OCI-LY7 (cell line): ENCODE results near the gene CELF1. TPM values are rescaled to one million over a fixed set of nuclear protein-coding genes. Genes with fewer than 3 reads are reported as not detected.

ENCODE experiments used
- BruUV-seq: library from RNA; stranded (reverse); fragments of 400-500 nt; replicated peaks from 2 replicates; lab custom pipeline; 2021; lab: Mats Ljungman, UMichigan
- CTCF ChIA-PET: fragments of 300-600 bp; sonication (Branson Sonifier 250); formaldehyde crosslinking; loops from one replicate; lab custom pipeline; 2022; ENCODE audit warnings: antibody characterized with exemption; ENCODE audit not compliant: unreplicated experiment; lab: Charles Lee
- POLR2A ChIA-PET: fragments of 300-600 bp; sonication (Branson Sonifier 250); formaldehyde crosslinking; loops from one replicate; lab custom pipeline; 2022; ENCODE audit warnings: antibody characterized with exemption; lab: Charles Lee
- DNase-seq: peaks from one replicate; pipeline ENCODE4 v3.0.0-alpha.2; 2015; ENCODE audit warnings: low spot score
- H2AFZ ChIP-seq: fragments of 200-600 bp; sonication (generic), shearing (Covaris generic); 2 replicates; pipeline ENCODE4 v1.6.1; 2014; ENCODE audit warnings: mild to moderate bottlenecking, antibody characterized with exemption, low read length, moderate library complexity
- H3K27ac ChIP-seq: fragments of 200-600 bp; sonication (generic); 2 replicates; pipeline ENCODE4 v1.5.1; 2014; ENCODE audit warnings: mixed run types, low read depth, mild to moderate bottlenecking, moderate library complexity, low read length, inconsistent platforms; ENCODE audit not compliant: poor library complexity, severe bottlenecking
- H3K36me3 ChIP-seq: fragments of 200-600 bp; sonication (generic); 2 replicates; pipeline ENCODE4 v1.6.1; 2014; ENCODE audit warnings: mild to moderate bottlenecking, antibody characterized with exemption, low read length, moderate library complexity, mixed read lengths; ENCODE audit not compliant: insufficient read depth
- H3K4me1 ChIP-seq: fragments of 200-600 bp; sonication (generic); 2 replicates; pipeline ENCODE4 v1.5.1; 2014; ENCODE audit warnings: mild to moderate bottlenecking, low read length; ENCODE audit not compliant: insufficient read depth, poor library complexity, severe bottlenecking
- H3K4me2 ChIP-seq: fragments of 200-600 bp; sonication (generic); 2 replicates; pipeline ENCODE4 v1.6.1; 2014; ENCODE audit warnings: mild to moderate bottlenecking, low read length
- H3K4me3 ChIP-seq: fragments of 200-600 bp; sonication (generic); 2 replicates; pipeline ENCODE4 v1.5.1; 2014; ENCODE audit warnings: mild to moderate bottlenecking, low read depth, low read length; ENCODE audit not compliant: poor library complexity, severe bottlenecking
- H3K79me2 ChIP-seq: fragments of 200-600 bp; sonication (generic); 2 replicates; pipeline ENCODE4 v1.6.1; 2016; ENCODE audit warnings: low read depth, mild to moderate bottlenecking, low read length, moderate library complexity, mixed read lengths; ENCODE audit not compliant: insufficient read depth
- H3K9me2 ChIP-seq: fragments of 200-600 bp; sonication (generic); 2 replicates; pipeline ENCODE4 v1.6.1; 2016; ENCODE audit warnings: mild to moderate bottlenecking, low read length, mixed read lengths; ENCODE audit not compliant: insufficient read depth
- H3K9me3 ChIP-seq: fragments of 200-600 bp; sonication (generic); 2 replicates; pipeline ENCODE4 v1.6.1; 2014; ENCODE audit warnings: mild to moderate bottlenecking, mixed run types, low read length, mixed read lengths
- H4K20me1 ChIP-seq: fragments of 200-600 bp; sonication (generic); 2 replicates; pipeline ENCODE4 v1.6.1; 2014; ENCODE audit warnings: mild to moderate bottlenecking, antibody characterized with exemption, low read length, moderate library complexity, mixed read lengths; ENCODE audit not compliant: insufficient read depth
- CTCF ChIP-seq: fragments of 200-600 bp; sonication (generic); conservative IDR thresholded peaks from 2 replicates; pipeline ENCODE4 v1.5.1; 2014; ENCODE audit warnings: mild to moderate bottlenecking, antibody characterized with exemption, low read length, moderate library complexity, mixed read lengths
- EZH2phosphoT487 ChIP-seq: fragments of 200-600 bp; sonication (generic); IDR thresholded peaks from 2 replicates; pipeline ENCODE4 v1.6.1; 2018; ENCODE audit warnings: low read depth, borderline replicate concordance, mild to moderate bottlenecking, mixed run types, antibody characterized with exemption, low read length, moderate library complexity, mixed read lengths
- intact Hi-C: fragments of 100-400 bp; cut with micrococcal nuclease; formaldehyde crosslinking; loops from one replicate; pipeline ENCODE4 v1.10.0; 2022; ENCODE audit not compliant: unreplicated experiment
- total RNA-seq, 2 experiments: library from RNA; depleted of rRNA in 1 of 2; stranded (reverse); fragments of >200 nt in 1 of 2; shearing (Covaris generic) in 1 of 2; gene quantifications; 2 replicates each; pipeline ENCODE4 v1.2.3, GENCODE V29; 2014 to 2022

Gene CELF1
- total RNA-seq, 2 experiments from 2014 or later, result 87.4 to 143 TPM

DNA sequence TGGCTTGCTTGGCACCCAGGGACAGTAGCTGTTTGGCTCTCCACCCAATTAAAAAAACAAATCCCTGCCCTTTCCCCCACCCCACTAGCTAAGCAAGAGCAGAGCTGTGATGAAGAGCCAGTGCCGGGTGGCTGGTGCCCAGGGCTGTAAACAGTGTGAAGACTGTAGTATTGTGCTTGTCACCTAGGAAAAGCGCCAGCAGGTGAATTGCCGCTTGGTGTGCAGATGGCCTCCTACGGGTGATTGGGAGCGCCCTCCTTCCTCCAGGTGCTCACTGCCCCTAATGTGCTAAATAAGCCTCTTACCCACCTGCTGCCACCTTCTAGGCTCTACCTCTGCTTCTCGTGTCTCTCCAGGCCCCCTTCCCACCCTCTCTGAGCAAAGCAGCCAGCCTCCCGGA, 85.6 kb downstream of the CELF1 start:
- POLR2A ChIA-PET, result interaction anchor here (0.5 kb wide), 1 partner anchor 9 kb away, joined by 3 read pairs; no protein-coding TSS in a partner anchor
- Histone ChIP-seq H3K9me2 (no peaks in the 10 kb centered on the region), H3K4me1 (no peaks in the 10 kb centered on the region), H3K36me3 (peaks cover 88% of the 10 kb centered on the region), H3K4me2 (no peak overlapping the region), H3K27ac (no peak overlapping the region), H4K20me1 (no peaks in the 10 kb centered on the region), H3K9me3 (no peaks in the 10 kb centered on the region), H3K79me2 (no peaks in the 10 kb centered on the region), H2AFZ (no peak overlapping the region), H3K4me3 (no peak overlapping the region)
- BruUV-seq, result no TSS peak
- CTCF ChIA-PET, result no interaction called here
- TF ChIP-seq CTCF (no peak), EZH2phosphoT487 (no peak)
- no peak for DNase-seq
- intact Hi-C loops, result no loop called here

DNA sequence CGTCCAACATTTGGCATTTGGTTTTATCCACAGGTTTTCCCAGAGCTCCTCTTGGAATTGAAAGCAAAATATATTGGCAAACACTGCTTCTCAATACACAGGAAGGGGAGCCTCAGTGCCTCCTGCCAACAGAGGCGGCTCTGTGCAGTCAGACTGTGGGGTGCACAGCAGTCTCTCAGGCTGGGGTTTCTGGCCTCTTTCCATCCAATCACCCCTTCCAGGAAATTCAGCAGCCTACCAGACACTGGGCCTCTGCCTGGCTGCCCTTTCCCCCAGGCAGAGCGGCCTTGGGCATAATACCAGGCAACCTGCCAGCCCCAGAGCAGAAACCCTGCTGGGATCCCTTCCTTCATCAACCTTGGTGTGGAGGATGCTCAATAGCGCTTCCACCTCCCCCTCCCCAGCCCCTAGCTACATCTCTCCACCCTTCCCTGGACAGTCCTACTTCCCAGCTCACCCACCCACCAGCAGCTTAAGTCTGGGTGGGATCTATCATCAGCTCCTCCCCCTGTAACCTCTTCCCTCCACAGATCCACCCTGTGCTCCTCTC, 86.2 kb downstream of the CELF1 start:
- H3K4me2 ChIP-seq, result no peak overlapping the region
- no peak overlapping the region for H3K4me3 ChIP-seq
- BruUV-seq, result no TSS peak
- H3K27ac ChIP-seq, result no peak overlapping the region
- no peak for DNase-seq
- H3K9me3 ChIP-seq, result no peaks in the 10 kb centered on the region
- no peak overlapping the region for H2AFZ ChIP-seq
- POLR2A ChIA-PET, result interaction anchor here (0.5 to 1.3 kb wide), 4 partner anchors 9 to 488 kb away, joined by 3 to 4 read pairs (median 3); no protein-coding TSS in a partner anchor
- intact Hi-C loops, result no loop called here
- peaks cover 82% of the 10 kb centered on the region for H3K36me3 ChIP-seq
- CTCF ChIA-PET, result no interaction called here
- TF ChIP-seq EZH2phosphoT487 (no peak), CTCF (no peak)
- no peaks in the 10 kb centered on the region for H3K79me2 ChIP-seq
- H3K9me2 ChIP-seq, result no peaks in the 10 kb centered on the region
- H3K4me1 ChIP-seq, result no peaks in the 10 kb centered on the region
- no peaks in the 10 kb centered on the region for H4K20me1 ChIP-seq

- no TSS peak for BruUV-seq
Measured at GRCh38 chr11:47466201-47466600, 86.7 kb downstream of the CELF1 start.

More at GRCh38 chr11:47466201-47466600, 86.7 kb downstream of the CELF1 start:
- H3K9me2 ChIP-seq, result no peaks in the 10 kb centered on the region
- no peaks in the 10 kb centered on the region for H3K79me2 ChIP-seq
- ChIA-PET POLR2A (interaction anchor here (0.5 to 1.3 kb wide), 4 partner anchors 13 to 487 kb away, joined by 3 to 6 read pairs (median 4); no protein-coding TSS in a partner anchor), CTCF (no interaction called here)
- H2AFZ ChIP-seq, result no peak overlapping the region
- peaks cover 76% of the 10 kb centered on the region for H3K36me3 ChIP-seq
- no peaks in the 10 kb centered on the region for H3K4me1 ChIP-seq
- no peaks in the 10 kb centered on the region for H3K9me3 ChIP-seq
- H3K4me3 ChIP-seq, result no peak overlapping the region
- TF ChIP-seq CTCF, result no peak
- no peak for TF ChIP-seq EZH2phosphoT487
- no peak overlapping the region for H3K4me2 ChIP-seq
- intact Hi-C loops, result no loop called here
- DNase-seq, result no peak
- H3K27ac ChIP-seq, result no peak overlapping the region
- no peaks in the 10 kb centered on the region for H4K20me1 ChIP-seq
